Measurements from ENCODE around the gene SNF8. TPM values are rescaled to one million over a fixed set of nuclear protein-coding genes. Genes with fewer than 3 reads are reported as not detected.

SNF8 gene
- total RNA-seq, 2 experiments from 2014 or later = 87.5 to 99.7 TPM

- Mint-ChIP-seq H3K27ac (no peak overlapping the region), H3K27me3 (no peaks in the 10 kb centered on the region), H3K4me1 (ENCODE audit: low read depth) (no peaks in the 10 kb centered on the region), H3K4me3 (no peak overlapping the region), H3K9me3 (no peaks in the 10 kb centered on the region), H3K36me3 (ENCODE audit: low read depth) (peaks cover 52% of the 10 kb centered on the region)
- no peak for TF ChIP-seq CTCF (IDR thresholded peaks at IDR 0.05)
- ATAC-seq (no peak), DNase-seq (no peak)
- intact Hi-C loops (cut with micrococcal nuclease) = no loop called here
- POLR2A ChIA-PET = interaction anchor here (1.4 kb wide), 1 partner anchor 15 kb away, joined by 3 read pairs; no protein-coding TSS in a partner anchor
- CTCF ChIA-PET = interaction anchor here (1.6 kb wide), 1 partner anchor 47 kb away, joined by 4 read pairs; no protein-coding TSS in a partner anchor
Observed at GRCh38 chr17:48925991-48926342, 18.7 kb downstream of the SNF8 start.

- H3K36me3 Mint-ChIP-seq (ENCODE audit: low read depth) = peaks cover 55% of the 10 kb centered on the region
- no peak overlapping the region for H3K4me3 Mint-ChIP-seq
- no peak for TF ChIP-seq CTCF (IDR thresholded peaks at IDR 0.05)
- ATAC-seq = no peak
- CTCF ChIA-PET = interaction anchor here (1.6 kb wide), 1 partner anchor 47 kb away, joined by 4 read pairs; no protein-coding TSS in a partner anchor
- intact Hi-C loops (cut with micrococcal nuclease) = no loop called here
- POLR2A ChIA-PET = interaction anchor here (1.4 to 1.6 kb wide), 2 partner anchors 10 to 15 kb away, joined by 3 to 5 read pairs; no protein-coding TSS in a partner anchor
- no peaks in the 10 kb centered on the region for H3K4me1 Mint-ChIP-seq (ENCODE audit: low read depth)
- no peak for DNase-seq
- no peaks in the 10 kb centered on the region for H3K9me3 Mint-ChIP-seq
- H3K27me3 Mint-ChIP-seq = no peaks in the 10 kb centered on the region
- peak overlapping the region; percentile 25 for H3K27ac Mint-ChIP-seq
Observed at GRCh38 chr17:48925251-48925990, 19.2 kb downstream of the SNF8 start.

GRCh38 chr17:48915459-48916282 is 29.0 kb downstream of the SNF8 start:
- Mint-ChIP-seq H3K4me1 (ENCODE audit: low read depth) (peaks cover 51% of the 10 kb centered on the region), H3K9me3 (no peaks in the 10 kb centered on the region), H3K27ac (peak overlapping the region; percentile 95), H3K4me3 (peak overlapping the region; percentile 67), H3K36me3 (ENCODE audit: low read depth) (peaks cover 67% of the 10 kb centered on the region), H3K27me3 (no peaks in the 10 kb centered on the region)
- CTCF ChIA-PET = interaction anchor here (1.1 to 1.6 kb wide), 5 partner anchors 22 to 117 kb away, joined by 3 to 6 read pairs (median 4); partner anchors contain the start of gene SNF8
- DNase-seq = peak; percentile 79
- POLR2A ChIA-PET = interaction anchor here (0.6 to 1.9 kb wide), 8 partner anchors 9 to 79 kb away, joined by 3 to 8 read pairs (median 4); partner anchors contain the start of gene ATP5MC1
- intact Hi-C loops (cut with micrococcal nuclease) = no loop called here
- no peak for TF ChIP-seq CTCF (IDR thresholded peaks at IDR 0.05)
- peak; percentile 92 for ATAC-seq

- ChIA-PET CTCF (no interaction called here), POLR2A (no interaction called here)
- Mint-ChIP-seq H3K9me3 (no peaks in the 10 kb centered on the region), H3K4me3 (no peak overlapping the region), H3K4me1 (ENCODE audit: low read depth) (peaks cover 64% of the 10 kb centered on the region), H3K27me3 (no peaks in the 10 kb centered on the region), H3K36me3 (ENCODE audit: low read depth) (peaks cover 72% of the 10 kb centered on the region), H3K27ac (peak overlapping the region; percentile 95)
- intact Hi-C loops (cut with micrococcal nuclease) = no loop called here
- no peak for TF ChIP-seq CTCF (IDR thresholded peaks at IDR 0.05)
- no peak for ATAC-seq
- DNase-seq = no peak
Observed at GRCh38 chr17:48912476-48912875, 32.2 kb downstream of the SNF8 start.

All from activated CD8-positive, alpha-beta T cell treated with anti-CD3 and anti-CD28 coated beads for 36 hours (primary cell).